IMR-90 (cell line): Measurements from ENCODE around the gene ATP5MC3. TPM values are rescaled to one million over a fixed set of nuclear protein-coding genes. Genes with fewer than 3 reads are reported as not detected.

Experiments used
- ATAC-seq: fragments of 200-7000 bp; cut with Tn5 transposase; 2 replicates; pipeline ENCODE4 v1.9.1; 2020; ENCODE audit warnings: low read depth, mild to moderate bottlenecking, moderate library complexity
- BruUV-seq: library from RNA; stranded (reverse); fragments of 400-500 nt; replicated peaks from 2 replicates; lab custom pipeline; 2021; lab: Mats Ljungman, UMichigan
- CTCF ChIA-PET: fragments of 300-600 bp; formaldehyde crosslinking; extraction: SDS; loops from one replicate; lab custom pipeline; 2021; ENCODE audit warnings: antibody characterized with exemption; lab: Yijun Ruan, JAX
- POLR2A ChIA-PET: fragments of 300-600 bp; sonication (Branson Sonifier 250); formaldehyde crosslinking; loops from one replicate; lab custom pipeline; 2022; ENCODE audit warnings: antibody characterized with exemption; ENCODE audit not compliant: unreplicated experiment; lab: Charles Lee
- DNase-seq: peaks from one replicate; pipeline ENCODE4 v3.0.0; 2013
- H2AFZ ChIP-seq: replicated peaks from 2 replicates; pipeline ENCODE3; 2013; ENCODE audit warnings: low read length, mild to moderate bottlenecking; ENCODE audit not compliant: poor library complexity
- H2AK5ac ChIP-seq: 2 replicates; pipeline ENCODE4 v1.6.1; 2013; ENCODE audit warnings: low read depth, low read length, inconsistent platforms
- H2AK9ac ChIP-seq: replicated peaks from 2 replicates; pipeline ENCODE3; 2013; ENCODE audit warnings: mild to moderate bottlenecking, low read depth, low read length, moderate library complexity; ENCODE audit not compliant: poor library complexity
- H2BK120ac ChIP-seq: 2 replicates; pipeline ENCODE4 v1.6.1; 2013; ENCODE audit warnings: low read depth, low read length, inconsistent platforms
- H2BK15ac ChIP-seq: 3 replicates; pipeline ENCODE4 v1.6.1; 2013; ENCODE audit warnings: low read depth, low read length, inconsistent platforms
- H2BK20ac ChIP-seq: 2 replicates; pipeline ENCODE4 v1.6.1; 2013; ENCODE audit warnings: low read depth, mild to moderate bottlenecking, inconsistent platforms, low read length, moderate library complexity
- H2BK5ac ChIP-seq: 2 replicates; pipeline ENCODE4 v1.6.1; 2013; ENCODE audit warnings: mild to moderate bottlenecking, low read depth, low read length, inconsistent platforms; ENCODE audit not compliant: poor library complexity, severe bottlenecking
- H3K14ac ChIP-seq: replicated peaks from 2 replicates; pipeline ENCODE4 v1.6.1; 2013; ENCODE audit warnings: low read depth, low read length, inconsistent platforms
- H3K18ac ChIP-seq: 2 replicates; pipeline ENCODE4 v1.6.1; 2013; ENCODE audit warnings: low read depth, low read length, control low read depth
- H3K23ac ChIP-seq: 2 replicates; pipeline ENCODE4 v1.6.1; 2013; ENCODE audit warnings: low read depth, low read length, inconsistent platforms
- H3K27ac ChIP-seq: 2 replicates; pipeline ENCODE4 v1.5.1; 2013; ENCODE audit warnings: mild to moderate bottlenecking, control low read depth, low read length; ENCODE audit not compliant: insufficient read depth
- H3K27me3 ChIP-seq: 2 replicates; pipeline ENCODE4 v1.6.1; 2013; ENCODE audit warnings: low read length; ENCODE audit not compliant: control insufficient read depth, insufficient read depth
- H3K36me3 ChIP-seq: 2 replicates; pipeline ENCODE4 v1.6.1; 2013; ENCODE audit warnings: low read length, mixed read lengths; ENCODE audit not compliant: control insufficient read depth, insufficient read depth
- H3K4ac ChIP-seq: 2 replicates; pipeline ENCODE4 v1.6.1; 2013; ENCODE audit warnings: low read depth, low read length, inconsistent platforms
- H3K4me1 ChIP-seq: 2 replicates; pipeline ENCODE4 v1.6.1; 2013; ENCODE audit warnings: low read length, mixed read lengths; ENCODE audit not compliant: control insufficient read depth, insufficient read depth
- H3K4me2 ChIP-seq: 2 replicates; pipeline ENCODE4 v1.6.1; 2013; ENCODE audit warnings: low read depth, mild to moderate bottlenecking, control low read depth, low read length, moderate library complexity
- H3K4me3 ChIP-seq: 2 replicates; pipeline ENCODE4 v1.5.1; 2013; ENCODE audit warnings: low read depth, mild to moderate bottlenecking, control low read depth, low read length, moderate library complexity; ENCODE audit not compliant: insufficient read depth
- H3K56ac ChIP-seq: 2 replicates; pipeline ENCODE4 v1.6.1; 2013; ENCODE audit warnings: low read length, inconsistent platforms; ENCODE audit not compliant: insufficient read depth; ENCODE audit errors: extremely low read depth
- H3K79me1 ChIP-seq, 2 experiments: 2 replicates each; pipeline ENCODE4 v1.6.1; 2013; ENCODE audit warnings: low read length in 2 of 2, inconsistent platforms in 1 of 2, low read depth in 1 of 2
- H3K9ac ChIP-seq: 2 replicates; pipeline ENCODE4 v1.6.1; 2013; ENCODE audit warnings: low read depth, low read length, control low read depth
- H3K9me1 ChIP-seq: 2 replicates; pipeline ENCODE4 v1.6.1; 2013; ENCODE audit warnings: low read length, inconsistent platforms; ENCODE audit not compliant: insufficient read depth
- H3K9me3 ChIP-seq: 2 replicates; pipeline ENCODE4 v1.6.1; 2013; ENCODE audit warnings: low read length; ENCODE audit not compliant: control insufficient read depth, insufficient read depth
- H4K20me1 ChIP-seq: 2 replicates; pipeline ENCODE4 v1.6.1; 2013; ENCODE audit warnings: low read length, inconsistent platforms; ENCODE audit not compliant: insufficient read depth
- H4K5ac ChIP-seq: 2 replicates; pipeline ENCODE4 v1.6.1; 2013; ENCODE audit warnings: mild to moderate bottlenecking, low read depth, low read length, control low read depth
- H4K8ac ChIP-seq, 2 experiments: 2 replicates each; pipeline ENCODE4 v1.6.1; 2013; ENCODE audit warnings: low read depth in 2 of 2, low read length in 2 of 2, control low read depth in 1 of 2, inconsistent platforms in 1 of 2
- H4K91ac ChIP-seq: 2 replicates; pipeline ENCODE4 v1.6.1; 2013; ENCODE audit warnings: low read depth, low read length, inconsistent platforms; ENCODE audit not compliant: insufficient read depth
- BHLHE40 ChIP-seq: fragments of 150-350 bp; IDR thresholded peaks from 2 replicates; pipeline ENCODE4 v1.6.1; 2016; ENCODE audit warnings: mild to moderate bottlenecking, low read depth, low read length
- CEBPB ChIP-seq: IDR thresholded peaks from 2 replicates; pipeline ENCODE4 v1.6.1; 2012; ENCODE audit warnings: low read depth, low read length, improper control_type of control experiment
- CHD1 ChIP-seq: IDR thresholded peaks from 2 replicates; pipeline ENCODE4 v1.6.1; 2012; ENCODE audit warnings: low read depth, low read length, improper control_type of control experiment
- CTCF ChIP-seq: conservative IDR thresholded peaks from 2 replicates; pipeline ENCODE4 v1.5.1; 2012; ENCODE audit warnings: mild to moderate bottlenecking, low read depth, low read length, improper control_type of control experiment
- ELK1 ChIP-seq: fragments of 150-350 bp; IDR thresholded peaks from 2 replicates; pipeline ENCODE4 v1.6.1; 2016; ENCODE audit warnings: low read depth, mild to moderate bottlenecking, low read length, moderate library complexity, borderline replicate concordance
- MAFK ChIP-seq: IDR thresholded peaks from 2 replicates; pipeline ENCODE4 v1.6.1; 2012; ENCODE audit warnings: low read depth, low read length, improper control_type of control experiment
- POLR2A ChIP-seq: IDR thresholded peaks from 2 replicates; pipeline ENCODE4 v1.6.1; 2012; ENCODE audit warnings: mild to moderate bottlenecking, low read depth, low read length
- RAD21 ChIP-seq: IDR thresholded peaks from 2 replicates; pipeline ENCODE4 v1.6.1; 2012; ENCODE audit warnings: low read length, improper control_type of control experiment
- RFX5 ChIP-seq: IDR thresholded peaks from 2 replicates; pipeline ENCODE4 v1.8.0; 2012; ENCODE audit warnings: low read depth, mild to moderate bottlenecking, low read length, moderate library complexity
- SMC3 ChIP-seq: fragments of 150-350 bp; IDR thresholded peaks from 2 replicates; pipeline ENCODE4 v1.6.1; 2016; ENCODE audit warnings: low read depth, mild to moderate bottlenecking, antibody characterized with exemption, low read length, moderate library complexity
- USF2 ChIP-seq: fragments of 150-350 bp; IDR thresholded peaks from 2 replicates; pipeline ENCODE4 v1.6.1; 2017; ENCODE audit warnings: mild to moderate bottlenecking, antibody characterized with exemption, low read length, low read depth
- WGBS, 2 experiments: methylation state at CpG; one replicate each; pipeline versions ENCODE4 v1.1.5 to v1.1.7; 2013; ENCODE audit warnings: missing lambda C conversion rate in 2 of 2; ENCODE audit not compliant: insufficient read length in 1 of 2; ENCODE audit errors: extremely low coverage in 2 of 2; 5-methylcytosine and 5-hydroxymethylcytosine counted together
- dilution Hi-C: fragments of 300-500 bp; cut with HindIII; formaldehyde crosslinking; loops from one replicate; pipeline ENCODE4 v1.14.3; 2018; ENCODE audit warnings: low sequenced_read_pairs; ENCODE audit not compliant: unreplicated experiment
- in situ Hi-C: fragments of 300-500 bp; cut with MboI; formaldehyde crosslinking; loops from 3 replicates; pipeline ENCODE4 v1.14.3; 2019; ENCODE audit warnings: low sequenced_read_pairs, inconsistent platforms, mixed read lengths
- intact Hi-C: fragments of 100-400 bp; cut with micrococcal nuclease; formaldehyde crosslinking; loops from 2 replicates; pipeline ENCODE4 v1.10.0; 2022
- polyA plus RNA-seq, 3 experiments: library from polyadenylated mRNA; depleted of rRNA; stranded (reverse); fragments of >200 nt; gene quantifications; 2 replicates each; pipeline ENCODE4 v1.2.3, GENCODE V29; 2012; ENCODE audit warnings: low replicate concordance in 1 of 3
- total RNA-seq: library from RNA; depleted of rRNA; stranded (reverse); fragments of >200 nt; gene quantifications from 2 replicates; pipeline ENCODE4 v1.2.3, GENCODE V29; 2012

The ATP5MC3 gene
- total and polyA plus RNA-seq, 2 of the 4 experiments (the other 2 are of a cell fraction), result 167 to 365 TPM

- no peak overlapping the region for H2BK15ac ChIP-seq
- H2AFZ ChIP-seq, result no peak overlapping the region
- H4K8ac ChIP-seq, result no peak overlapping the region
- no peak overlapping the region for H3K4me2 ChIP-seq
- no peak overlapping the region for H3K23ac ChIP-seq
- no peak overlapping the region for H3K18ac ChIP-seq
- H2AK5ac ChIP-seq, result no peak overlapping the region
- peaks cover 4% of the 10 kb centered on the region for H3K9me1 ChIP-seq
- H4K91ac ChIP-seq, result no peak overlapping the region
- dilution Hi-C loops, result no loop called here
- no peak overlapping the region for H3K14ac ChIP-seq
- no TSS peak for BruUV-seq
- H3K27me3 ChIP-seq, result no peaks in the 10 kb centered on the region
- no peak overlapping the region for H3K4me3 ChIP-seq
- intact Hi-C loops, result loop anchor here (5.0 kb wide), 1 partner anchor 46 kb away; no protein-coding TSS in a partner anchor
- no peak overlapping the region for H2AK9ac ChIP-seq
- no peak overlapping the region for H3K27ac ChIP-seq
- H4K20me1 ChIP-seq, result peaks cover 42% of the 10 kb centered on the region; the same call in 1 of the 2 replicates
- H3K4ac ChIP-seq, result no peak overlapping the region
- no peak for TF ChIP-seq RAD21
- TF ChIP-seq CTCF, result no peak
- no peak for TF ChIP-seq USF2
- TF ChIP-seq RFX5, result no peak
- TF ChIP-seq CEBPB, result no peak
- no peak for TF ChIP-seq SMC3
- no peak for TF ChIP-seq MAFK
- TF ChIP-seq CHD1, result no peak
- no peak for TF ChIP-seq BHLHE40
- no peak for TF ChIP-seq ELK1
- TF ChIP-seq POLR2A, result no peak
- H2BK120ac ChIP-seq, result no peak overlapping the region
- no peak overlapping the region for H4K5ac ChIP-seq
- no peak overlapping the region for H2BK5ac ChIP-seq
- H3K9ac ChIP-seq, result no peak overlapping the region
- H2BK20ac ChIP-seq, result no peak overlapping the region
- no peaks in the 10 kb centered on the region for H3K9me3 ChIP-seq
- WGBS, 2 experiments, result no CpG with 5 or more reads among the region's 2 CpGs
- H3K36me3 ChIP-seq, result peaks cover 7% of the 10 kb centered on the region; the same call in 1 of the 2 replicates
- POLR2A ChIA-PET, result no interaction called here
- CTCF ChIA-PET, result interaction anchor here (0.6 kb wide), 1 partner anchor 25 kb away, joined by 5 read pairs; no protein-coding TSS in a partner anchor
- no peaks in the 10 kb centered on the region; the same call in 1 of the 2 replicates for H3K4me1 ChIP-seq
- in situ Hi-C loops, result no loop called here
- H3K79me1 ChIP-seq, result peaks cover 30 to 52% of the 10 kb centered on the region in 2 experiments
- DNase-seq (no peak), ATAC-seq (no peak)
- no peak overlapping the region for H3K56ac ChIP-seq
Observed at GRCh38 chr2:175143678-175144077, 37.8 kb downstream of the ATP5MC3 start.
